Fibroblast of skin of back (primary cell): ENCODE data around the gene HOMEZ. TPM values are rescaled to one million over a fixed set of nuclear protein-coding genes. Genes with fewer than 3 reads are reported as not detected.
A peak's percentile ranks its signal among the peaks of the same experiment; 100 is the strongest.
"Not testable (repeated sequence)": the region's sequence is repeated elsewhere in the genome, so short reads cannot be mapped to it uniquely, and the experiment has no call there.

ENCODE experiments used
- DNase-seq: peaks from one replicate; pipeline ENCODE4 v3.0.0-alpha.2; 2013
- polyA plus RNA-seq, 2 experiments: library from polyadenylated mRNA; unstranded; fragments of 120-200 nt; gene quantifications; one replicate each; pipeline ENCODE4 v1.2.1, GENCODE V29; 2013; ENCODE audit not compliant: insufficient read length in 2 of 2

The HOMEZ gene, protein sequence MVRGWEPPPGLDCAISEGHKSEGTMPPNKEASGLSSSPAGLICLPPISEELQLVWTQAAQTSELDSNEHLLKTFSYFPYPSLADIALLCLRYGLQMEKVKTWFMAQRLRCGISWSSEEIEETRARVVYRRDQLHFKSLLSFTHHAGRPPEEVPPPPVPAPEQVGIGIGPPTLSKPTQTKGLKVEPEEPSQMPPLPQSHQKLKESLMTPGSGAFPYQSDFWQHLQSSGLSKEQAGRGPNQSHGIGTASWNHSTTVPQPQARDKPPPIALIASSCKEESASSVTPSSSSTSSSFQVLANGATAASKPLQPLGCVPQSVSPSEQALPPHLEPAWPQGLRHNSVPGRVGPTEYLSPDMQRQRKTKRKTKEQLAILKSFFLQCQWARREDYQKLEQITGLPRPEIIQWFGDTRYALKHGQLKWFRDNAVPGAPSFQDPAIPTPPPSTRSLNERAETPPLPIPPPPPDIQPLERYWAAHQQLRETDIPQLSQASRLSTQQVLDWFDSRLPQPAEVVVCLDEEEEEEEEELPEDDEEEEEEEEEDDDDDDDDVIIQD
- polyA plus RNA-seq (2013, experiment 1 of 2; ENCODE audit: insufficient read length), result 8.1 TPM
- 11.0 TPM for polyA plus RNA-seq (2013, experiment 2 of 2; ENCODE audit: insufficient read length)

DNA sequence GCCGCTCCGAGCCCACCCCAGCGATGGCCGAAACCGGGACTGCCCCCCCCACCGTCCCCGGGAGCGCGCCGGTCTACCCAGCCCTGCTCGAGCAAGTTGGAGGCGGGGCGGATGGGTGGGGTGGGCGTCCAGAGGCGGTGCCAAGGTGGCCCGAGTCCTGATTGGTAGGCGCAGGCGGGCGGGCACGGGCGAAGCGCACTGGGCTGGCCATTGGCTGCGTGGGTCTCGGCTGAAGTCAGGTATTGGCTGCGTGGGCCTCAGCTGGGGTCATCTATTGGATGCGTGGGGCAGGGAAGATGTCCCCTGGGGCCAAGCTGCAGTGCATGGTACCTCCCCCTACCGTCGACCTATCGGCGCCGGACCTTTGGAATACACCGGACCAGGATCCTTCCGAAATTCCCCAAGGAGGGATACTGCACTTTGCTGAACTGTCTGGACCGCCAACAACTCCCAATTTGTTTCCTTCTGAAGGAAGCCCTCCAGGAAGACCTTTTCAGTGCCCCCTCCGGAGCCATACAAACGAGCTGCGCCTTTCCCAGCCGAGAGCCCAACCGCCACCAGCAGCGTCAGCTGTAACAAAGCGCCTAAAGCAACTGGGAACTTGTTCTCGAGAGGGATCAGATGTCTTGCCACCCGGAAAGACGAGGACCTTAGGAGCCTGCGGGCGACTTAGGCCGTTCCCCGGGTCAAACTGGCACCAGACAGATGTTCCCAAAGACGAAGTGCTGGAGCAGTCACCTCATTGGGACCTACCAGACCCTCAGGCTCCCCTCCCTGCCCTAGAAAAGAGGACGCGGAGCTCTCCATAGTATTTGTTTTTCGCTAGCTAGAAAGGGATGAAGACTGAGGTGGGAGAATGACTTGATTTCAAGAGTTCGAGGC is at the start of gene HOMEZ:
HOMEZ (minus strand) TSS at position 113 of the 882 bp plus-strand sequence. CDS start 180 bp downstream, outside the sequence.
- DNase-seq, result peak; percentile 99

DNA sequence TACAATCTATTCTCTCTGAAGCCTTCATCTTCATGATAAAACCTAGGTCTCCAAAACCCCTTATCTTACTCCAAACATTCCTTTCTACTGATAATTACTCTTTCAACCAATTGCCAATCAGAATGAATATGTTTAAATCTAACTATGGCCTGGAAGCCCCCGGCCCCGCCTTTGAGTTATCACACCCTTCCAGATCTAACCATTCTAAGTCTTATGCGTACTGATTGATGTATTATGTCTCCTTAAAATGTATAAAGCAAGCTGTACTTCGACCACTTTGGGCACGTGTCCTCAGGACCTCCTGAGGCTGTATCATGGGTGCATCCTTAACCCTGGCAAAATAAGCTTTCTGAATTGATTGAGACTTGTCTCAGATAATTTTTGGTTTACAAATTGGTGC is 49.7 kb upstream of the HOMEZ start:
- no peak for DNase-seq

DNA sequence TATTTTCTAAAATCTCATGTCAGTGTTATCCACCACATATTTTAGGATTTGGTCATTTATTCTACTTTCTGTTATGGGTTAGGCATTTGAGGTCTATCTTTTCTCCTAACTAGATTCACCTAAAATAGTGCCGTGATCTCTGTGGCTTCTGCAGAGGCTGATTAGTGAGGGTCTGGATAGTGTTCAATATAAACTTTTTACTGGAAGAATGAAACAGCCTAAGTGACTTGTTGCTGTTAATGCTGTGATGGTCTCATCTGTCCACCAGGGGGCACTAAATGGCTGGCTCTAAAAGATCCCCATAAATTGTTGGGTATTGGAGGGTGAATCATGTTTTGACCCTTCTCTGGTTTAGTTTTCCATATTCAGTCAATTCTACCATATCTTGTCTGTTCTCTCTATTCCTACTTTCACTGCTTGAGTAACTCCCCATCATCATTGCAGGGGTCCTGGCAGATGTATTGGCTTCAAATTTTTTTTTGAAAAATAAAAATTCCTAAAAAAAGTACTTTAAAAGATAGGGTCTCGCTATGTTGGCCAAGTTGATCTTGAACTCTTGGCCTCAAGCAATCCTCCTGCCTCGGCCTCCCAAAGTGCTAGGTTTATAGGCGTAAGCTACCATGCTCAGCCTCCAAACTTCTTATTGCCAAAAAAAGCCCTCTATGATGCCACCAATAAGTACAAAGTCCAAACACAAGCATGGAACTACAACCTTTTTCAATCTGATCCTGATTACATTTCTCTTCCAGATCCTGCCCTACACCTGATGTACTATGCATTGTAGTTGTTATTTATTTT is 42.2 kb upstream of the HOMEZ start:
- DNase-seq, result peak; percentile 68

DNA sequence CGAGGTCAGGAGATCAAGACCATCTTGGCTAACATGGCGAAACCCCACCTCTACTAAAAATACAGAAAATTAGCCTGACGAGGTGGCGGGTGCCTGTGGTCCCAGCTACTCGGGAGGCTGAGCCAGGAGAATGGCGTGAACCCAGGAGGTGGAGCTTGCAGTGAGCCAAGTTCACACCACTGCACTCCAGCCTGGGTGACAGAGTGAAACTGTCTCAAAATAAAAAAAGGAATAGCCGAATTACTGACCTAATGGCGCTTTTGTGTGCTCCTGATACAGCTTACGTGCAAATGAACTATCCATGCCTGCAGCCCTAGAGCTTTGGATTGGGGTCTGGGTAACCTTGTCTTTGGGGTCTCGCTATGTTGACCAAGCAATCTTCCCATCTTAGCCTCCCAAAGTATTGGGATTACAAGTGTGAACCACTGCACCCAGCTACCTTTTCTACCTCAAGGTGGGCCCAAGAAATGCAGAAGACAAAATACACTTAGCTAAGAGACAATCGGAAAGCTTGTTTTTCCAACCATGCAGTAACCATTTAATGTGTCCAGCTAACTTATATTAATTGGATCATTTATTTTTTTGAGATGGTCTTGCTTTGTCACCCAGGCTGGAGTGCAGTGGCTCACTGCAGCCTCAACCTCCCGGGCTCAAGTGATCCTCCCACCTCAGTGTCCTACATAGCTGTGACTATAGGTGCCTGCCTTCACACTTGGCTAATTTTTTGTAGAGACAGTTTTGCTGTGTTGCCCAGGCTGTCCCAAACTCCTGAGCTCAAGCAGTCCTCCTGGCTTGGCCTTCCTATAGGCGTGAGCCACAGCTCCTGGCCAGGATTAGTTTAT is 40.8 kb upstream of the HOMEZ start:
- no peak for DNase-seq

GRCh38 chr14:23325746-23326145 is 39.8 kb upstream of the HOMEZ start:
- not testable (repeated sequence) for DNase-seq

GRCh38 chr14:23324993-23325392 is 39.1 kb upstream of the HOMEZ start:
- no peak for DNase-seq

DNA sequence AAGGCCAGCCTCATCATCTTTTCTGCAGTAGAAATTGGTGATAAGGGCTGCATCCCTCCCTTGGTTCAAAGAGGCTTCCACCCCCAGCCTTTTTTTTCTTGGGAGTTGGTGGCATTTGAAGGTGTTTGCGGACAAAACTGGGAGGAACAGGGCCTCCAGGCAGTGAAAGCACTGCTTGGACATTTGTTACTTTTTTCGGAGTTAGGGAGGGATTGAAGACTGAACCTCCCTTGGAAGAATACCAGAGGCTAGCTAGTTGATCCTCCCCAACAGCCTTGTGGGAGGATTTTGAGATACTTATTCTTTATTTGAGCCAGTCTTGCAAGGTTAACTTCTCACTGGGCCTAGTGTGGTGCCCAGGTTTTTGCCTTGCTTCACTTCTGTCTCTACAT is 38.5 kb upstream of the HOMEZ start:
- no peak for DNase-seq

DNA sequence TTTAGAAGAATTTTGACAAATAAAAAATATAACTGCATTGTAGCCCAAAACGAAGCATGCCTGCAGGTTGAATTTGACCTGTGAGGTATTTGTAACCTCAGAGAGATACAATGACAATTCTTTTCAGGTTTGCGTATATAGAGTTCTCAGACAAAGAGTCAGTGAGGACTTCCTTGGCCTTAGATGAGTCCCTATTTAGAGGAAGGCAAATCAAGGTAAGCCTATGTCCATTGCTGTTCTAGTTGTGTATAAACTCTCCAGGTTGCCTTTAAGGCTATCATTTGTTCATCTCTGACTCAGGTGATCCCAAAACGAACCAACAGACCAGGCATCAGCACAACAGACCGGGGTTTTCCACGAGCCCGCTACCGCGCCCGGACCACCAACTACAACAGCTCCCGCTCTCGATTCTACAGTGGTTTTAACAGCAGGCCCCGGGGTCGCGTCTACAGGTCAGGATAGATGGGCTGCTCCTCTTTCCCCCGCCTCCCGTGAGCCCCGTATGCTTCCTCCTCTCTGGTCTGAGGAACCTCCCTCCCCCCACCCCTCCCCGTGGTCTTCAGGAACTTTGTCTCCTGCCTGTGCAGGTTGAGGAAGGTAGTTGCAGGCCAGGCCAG is 38.0 kb upstream of the HOMEZ start:
- no peak for DNase-seq

- DNase-seq, result no peak
Measured at GRCh38 chr14:23322568-23323517, 36.9 kb upstream of the HOMEZ start.

- peak; percentile 55 for DNase-seq
Measured at GRCh38 chr14:23321572-23322547, 35.9 kb upstream of the HOMEZ start.

DNA sequence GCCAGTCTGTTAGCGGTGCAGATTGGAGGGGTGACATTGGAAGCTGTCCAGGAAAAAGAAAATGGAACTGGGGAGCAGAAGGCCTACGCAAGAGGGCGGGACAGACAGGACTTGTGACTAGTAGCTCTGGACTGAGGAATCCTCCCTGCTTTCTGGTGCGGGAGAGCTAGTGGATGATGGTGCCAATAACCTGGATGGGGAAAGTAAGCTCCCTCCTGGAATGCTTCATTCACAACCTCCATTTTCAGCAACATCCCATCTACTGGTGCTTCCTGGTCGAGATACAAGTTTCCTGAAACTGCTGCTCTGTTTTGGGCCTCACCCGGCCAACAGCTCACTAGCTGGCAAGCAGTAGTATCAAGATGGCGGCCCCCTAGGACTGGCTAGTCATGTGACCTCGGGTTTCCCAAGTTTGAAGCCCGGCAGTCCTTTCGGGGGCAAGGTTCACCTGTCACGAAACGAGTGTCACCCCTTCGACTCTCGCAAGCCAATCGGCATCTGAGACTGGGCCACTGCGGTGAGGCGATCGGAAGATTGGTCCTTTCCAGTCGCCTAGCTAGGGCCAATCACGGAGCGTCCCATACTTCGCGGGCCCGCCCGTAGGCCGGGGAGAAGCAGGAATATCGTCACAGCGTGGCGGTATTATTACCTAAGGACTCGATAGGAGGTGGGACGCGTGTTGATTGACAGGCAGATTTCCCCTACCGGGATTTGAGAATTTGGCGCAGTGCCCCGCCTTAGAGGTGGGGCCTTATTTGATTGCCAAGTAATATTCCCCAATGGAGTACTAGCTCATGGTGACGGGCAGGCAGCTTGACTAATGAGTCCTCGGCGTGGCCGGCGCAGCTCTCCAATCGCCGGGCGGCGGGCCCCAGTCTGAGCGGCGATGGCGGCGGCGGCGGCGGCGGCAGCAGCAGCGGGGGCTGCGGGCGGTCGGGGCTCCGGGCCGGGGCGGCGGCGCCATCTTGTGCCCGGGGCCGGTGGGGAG is 34.9 kb upstream of the HOMEZ start, which contains the start of gene PABPN1:
PABPN1 (plus strand) TSS at position 874 of the 988 bp plus-strand sequence; CDS start at position 887, 13 bp downstream.
- DNase-seq, result peak; percentile 100

GRCh38 chr14:23319746-23320583 is 34.0 kb upstream of the HOMEZ start:
- no peak for DNase-seq

- DNase-seq, result no peak
Measured at GRCh38 chr14:23316300-23316699, 30.4 kb upstream of the HOMEZ start.

DNA sequence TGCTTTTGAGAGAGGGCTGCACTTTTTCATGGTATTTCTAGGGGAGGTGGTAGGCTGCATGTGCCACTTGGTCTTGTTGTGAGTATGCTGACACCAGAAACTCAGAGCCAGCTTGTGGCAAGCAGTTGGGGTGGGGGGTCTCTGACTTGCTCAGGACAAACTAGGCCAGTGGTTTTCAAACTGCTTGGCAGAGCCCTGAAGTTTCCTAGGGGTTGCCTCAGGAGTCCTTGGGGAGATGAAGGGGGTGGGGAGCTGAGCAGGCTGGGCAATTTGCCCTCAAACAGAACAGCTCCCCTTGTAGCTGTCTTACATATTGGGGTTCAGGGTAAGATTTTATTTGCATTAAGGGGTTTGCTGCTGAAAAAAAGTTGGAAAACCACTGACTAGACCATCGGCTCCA is 24.6 kb upstream of the HOMEZ start:
- no peak for DNase-seq

DNA sequence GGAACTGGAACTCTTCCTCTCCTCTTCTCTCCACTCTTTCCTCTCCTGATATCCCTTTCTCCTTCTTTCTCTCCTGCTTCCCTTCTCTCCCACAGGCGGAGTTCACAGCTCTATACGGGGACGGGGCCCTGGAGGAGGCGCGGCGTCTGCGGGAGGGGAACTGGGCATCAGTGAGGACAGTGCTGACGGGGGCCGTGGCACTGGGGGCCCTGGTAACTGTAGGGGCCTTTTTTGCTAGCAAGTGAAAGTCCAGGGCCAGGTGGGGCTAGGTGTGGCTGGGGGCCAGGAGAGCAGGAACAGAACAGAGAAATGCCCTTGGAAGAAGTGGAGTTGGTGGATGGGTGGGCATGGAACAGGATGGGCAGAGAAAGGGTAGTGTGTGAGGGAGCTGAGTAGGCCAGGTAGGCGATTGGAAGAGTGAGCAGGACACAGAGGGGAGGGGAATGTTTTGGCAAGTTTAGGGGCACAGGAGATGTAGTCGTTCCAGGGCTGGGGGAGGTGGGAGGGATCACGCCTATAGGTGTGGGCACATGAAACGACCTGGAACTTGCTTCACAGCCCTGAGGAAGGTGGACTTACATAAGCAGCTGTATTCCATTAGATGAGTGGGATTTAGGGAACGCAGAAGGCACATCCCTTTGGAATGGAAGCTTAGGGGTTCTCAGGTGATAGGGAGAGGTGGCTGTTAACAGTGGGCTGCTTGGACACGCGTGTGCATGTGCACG is 23.0 kb upstream of the HOMEZ start:
- DNase-seq, result no peak
